Endometrium (tissue), 2 donors: ENCODE results near the gene PRDM7.
"Not testable (repeated sequence)": the region's sequence is repeated elsewhere in the genome, so short reads cannot be mapped to it uniquely, and the experiment has no call there.

Source experiments
- FAIRE-seq: peaks from 2 replicates; lab custom pipeline; 2012; peaks lifted over from hg19 to GRCh38; lab: Jason Lieb, UNC
- donor health status: control.
- donor health status: control.

PRDM7 gene

GRCh38 chr16:90072442-90073105 is 4.6 kb downstream of the PRDM7 start:
- FAIRE-seq, result no peak

DNA sequence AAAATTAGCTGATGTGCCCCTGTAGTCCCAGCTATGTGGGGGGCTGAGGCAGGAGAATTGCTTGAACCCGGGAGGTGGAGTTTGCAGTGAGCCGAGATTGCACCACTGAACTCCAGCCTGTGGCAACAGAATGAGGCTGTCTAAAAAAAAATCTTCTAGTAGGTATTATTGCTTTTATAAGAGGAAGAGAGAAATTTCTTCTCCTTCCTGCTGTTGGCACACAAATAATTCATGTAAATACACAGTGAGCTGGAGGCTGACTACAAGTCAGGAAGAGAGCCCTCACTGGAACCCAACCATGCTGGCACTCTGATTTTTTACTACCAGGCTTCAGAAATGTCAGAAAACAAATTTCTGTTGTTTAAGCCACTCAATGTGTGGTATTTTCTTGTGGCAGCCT is 6.7 kb downstream of the PRDM7 start:
- no peak for FAIRE-seq

GRCh38 chr16:90061437-90061836 is 15.7 kb downstream of the PRDM7 start:
- FAIRE-seq, result no peak

DNA sequence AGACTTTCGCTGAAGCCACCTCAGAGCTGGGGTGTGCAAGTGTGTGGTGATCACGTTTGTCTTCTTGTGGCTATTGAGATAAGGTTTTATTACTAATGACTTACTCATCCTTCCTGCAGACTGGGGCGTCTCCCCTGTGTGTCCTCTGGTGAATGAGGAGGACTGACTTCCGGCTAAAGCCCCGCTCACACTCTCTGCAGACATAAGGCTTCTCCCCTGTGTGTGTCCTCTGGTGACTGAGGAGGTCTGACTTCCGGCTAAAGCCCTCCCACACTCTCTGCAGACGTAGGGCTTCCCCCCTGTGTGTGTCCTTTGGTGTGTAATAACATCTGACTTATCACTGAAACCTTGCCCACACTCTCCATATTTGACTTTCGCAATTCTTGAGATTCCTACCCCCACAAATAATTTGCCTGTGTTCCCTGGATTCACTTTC is 19.4 kb downstream of the PRDM7 start:
- no peak for FAIRE-seq

DNA sequence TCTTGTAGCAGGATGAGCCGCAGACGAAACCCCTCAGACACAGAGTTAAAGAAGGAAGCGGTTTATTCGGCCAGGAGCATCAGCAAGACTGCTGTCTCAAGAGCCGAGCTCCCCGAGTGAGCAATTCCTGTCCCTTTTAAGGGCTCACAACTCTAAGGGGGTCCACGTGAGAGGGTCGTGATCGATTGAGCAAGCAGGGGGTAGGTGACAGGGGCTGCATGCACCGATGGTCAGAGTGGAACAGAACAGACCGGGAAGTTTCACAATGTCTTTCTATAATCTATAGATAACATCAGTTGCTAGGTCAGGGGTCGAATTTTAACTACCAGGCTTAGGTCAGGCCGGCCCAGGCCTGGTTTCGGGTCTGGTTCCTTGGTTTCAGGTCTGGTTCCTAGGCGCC is 20.6 kb downstream of the PRDM7 start:
- FAIRE-seq, result not testable (repeated sequence)

GRCh38 chr16:90055371-90055770 is 21.8 kb downstream of the PRDM7 start:
- no peak for FAIRE-seq

GRCh38 chr16:90054554-90054953 is 22.6 kb downstream of the PRDM7 start:
- no peak for FAIRE-seq

GRCh38 chr16:90053902-90054500 is 23.1 kb downstream of the PRDM7 start:
- no peak for FAIRE-seq

DNA sequence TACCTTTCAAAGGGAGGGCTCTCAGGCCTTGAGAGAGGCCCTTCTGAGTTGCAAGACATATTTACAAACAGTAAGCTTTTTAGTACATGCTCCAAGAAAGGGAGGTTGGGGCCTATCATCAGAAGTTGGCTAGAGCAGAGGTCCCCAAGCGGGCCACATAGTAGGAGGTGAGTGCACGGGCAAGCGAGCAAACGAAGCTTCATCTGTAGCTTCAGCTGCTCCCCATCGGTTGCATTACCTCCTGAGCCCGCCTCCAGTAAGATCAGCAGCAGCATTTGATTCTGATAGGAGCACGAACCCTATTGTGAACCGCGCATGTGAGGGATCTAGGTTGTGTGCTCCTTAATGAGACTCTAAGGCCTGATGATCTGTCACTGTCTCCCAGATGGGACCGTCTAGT is 26.2 kb downstream of the PRDM7 start:
- no peak for FAIRE-seq

GRCh38 chr16:90048737-90049330 is 28.3 kb downstream of the PRDM7 start:
- FAIRE-seq, result no peak

DNA sequence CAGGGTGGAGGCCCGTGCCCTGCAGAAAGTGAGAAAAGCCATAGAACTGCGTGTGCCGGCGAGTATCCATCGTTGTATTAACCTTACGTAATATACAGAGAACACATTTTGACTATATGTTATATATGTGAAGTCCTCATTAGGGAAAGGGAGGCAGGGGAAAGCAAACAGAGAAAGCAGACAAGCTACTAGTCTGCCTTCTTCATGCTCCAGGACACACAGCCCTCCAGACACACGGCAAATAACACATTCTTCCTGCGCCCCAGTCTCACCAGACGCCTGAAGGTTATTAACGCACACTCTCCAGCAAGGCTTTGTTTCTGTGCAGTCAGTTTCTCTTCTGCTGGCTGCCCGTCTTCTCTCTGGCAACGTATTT is 28.8 kb downstream of the PRDM7 start:
- FAIRE-seq, result no peak

DNA sequence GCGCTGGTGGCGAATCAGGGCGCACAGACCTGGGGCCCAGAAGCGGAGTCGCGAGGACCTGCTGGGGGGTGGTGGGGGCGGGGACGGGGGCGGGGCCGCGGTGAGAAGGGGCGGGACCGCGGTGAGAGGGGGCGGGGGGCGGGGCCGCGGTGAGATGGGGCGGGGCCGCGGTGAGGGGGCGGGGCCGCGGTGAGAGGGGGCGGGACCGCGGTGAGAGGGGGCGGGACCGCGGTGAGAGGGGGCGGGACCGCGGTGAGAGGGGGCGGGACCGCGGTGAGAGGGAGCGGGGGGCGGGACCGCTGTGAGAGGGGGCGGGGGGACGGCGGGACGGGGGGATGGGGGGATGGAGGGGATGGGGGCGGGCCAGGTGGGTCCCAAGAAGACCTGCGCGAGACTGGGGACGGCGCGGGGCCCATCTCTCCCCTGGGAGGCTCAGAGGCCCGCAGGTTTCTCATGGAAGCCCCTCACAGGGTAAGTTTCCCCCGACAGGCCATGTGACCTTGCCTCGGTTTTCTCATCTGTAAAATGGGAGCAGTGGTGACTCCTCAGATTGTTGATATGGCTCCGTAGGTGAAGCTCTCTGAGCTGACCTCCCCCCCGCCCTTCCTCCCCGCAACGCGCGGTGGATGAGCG is 29.3 kb downstream of the PRDM7 start:
- FAIRE-seq, result no peak

DNA sequence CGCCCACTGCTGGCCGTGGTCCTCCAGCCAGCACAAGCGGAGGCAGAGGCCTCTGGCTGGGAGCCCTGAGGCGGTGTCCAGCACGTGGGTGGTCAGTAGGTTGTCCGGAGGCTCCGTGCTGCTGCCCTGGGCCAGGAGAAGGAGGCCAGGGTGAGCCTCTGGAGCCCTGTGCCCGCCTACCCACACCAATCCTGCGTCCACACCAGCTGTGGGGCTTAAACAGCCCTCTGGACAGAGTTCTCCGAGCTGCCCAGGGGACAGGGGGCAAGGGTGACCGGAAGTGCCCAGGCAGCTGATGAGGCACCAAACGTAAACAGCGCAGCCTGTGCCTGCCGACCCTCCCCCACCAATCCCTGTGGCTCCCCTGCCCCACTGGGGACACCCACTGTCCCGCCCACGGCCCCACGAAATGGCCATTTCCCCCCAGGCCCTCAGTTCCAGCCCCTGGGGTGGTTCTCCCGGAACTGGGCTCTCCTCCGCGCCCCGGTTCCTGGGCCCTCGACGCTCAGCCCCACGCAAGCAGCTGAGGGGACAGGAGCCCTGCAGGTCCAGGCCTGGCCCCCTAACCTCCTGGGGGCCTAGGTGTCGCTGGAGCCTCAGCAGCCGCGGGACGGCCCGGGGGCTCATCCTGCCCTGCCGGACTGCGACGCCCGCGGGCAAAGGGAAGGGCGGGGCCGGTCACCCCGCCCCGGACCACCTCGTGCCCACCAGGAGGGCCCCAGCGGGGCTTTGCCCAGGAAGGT is 30.0 kb downstream of the PRDM7 start:
- FAIRE-seq, result no peak

DNA sequence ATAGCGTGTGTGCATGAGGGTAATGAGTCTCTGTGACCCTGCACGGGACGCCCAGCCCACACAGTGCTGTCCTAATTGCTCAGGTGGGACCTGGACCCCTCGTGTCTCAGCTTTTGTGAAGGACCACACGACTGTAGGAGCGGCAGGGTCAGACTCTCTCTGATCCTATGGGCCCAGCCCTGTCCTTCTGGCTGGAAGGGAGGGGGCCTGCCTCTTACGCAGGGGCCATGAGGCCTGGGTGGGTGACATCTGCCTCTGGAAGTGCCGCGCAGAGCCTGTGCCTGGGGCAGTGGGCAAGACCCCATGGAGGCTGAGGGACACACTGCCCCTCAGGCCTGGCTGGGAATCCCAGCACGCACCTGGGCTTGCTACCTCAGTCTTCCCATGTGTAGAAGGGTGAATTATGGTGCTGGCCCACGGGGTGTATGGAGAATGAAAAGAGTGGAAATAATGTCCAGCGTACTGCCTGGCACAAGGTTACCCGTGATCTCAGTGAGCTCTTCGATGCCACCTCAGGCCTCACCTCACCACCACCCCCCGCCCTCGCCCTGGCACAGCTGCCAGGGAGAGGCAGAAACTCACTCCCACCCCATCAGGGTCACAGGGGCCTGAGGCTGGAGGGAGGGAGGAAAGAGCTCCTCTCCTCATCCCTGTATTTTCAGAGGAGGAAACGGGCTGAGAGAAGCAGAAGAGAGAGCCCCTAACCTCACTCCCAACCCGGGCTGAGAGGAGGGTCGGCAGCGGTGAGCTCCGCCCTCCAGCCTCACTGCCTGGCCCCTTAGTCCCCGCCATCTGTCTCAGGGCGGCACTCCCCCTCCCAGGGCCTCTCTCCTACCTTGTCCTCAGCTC is 30.8 kb downstream of the PRDM7 start:
- FAIRE-seq, result no peak

DNA sequence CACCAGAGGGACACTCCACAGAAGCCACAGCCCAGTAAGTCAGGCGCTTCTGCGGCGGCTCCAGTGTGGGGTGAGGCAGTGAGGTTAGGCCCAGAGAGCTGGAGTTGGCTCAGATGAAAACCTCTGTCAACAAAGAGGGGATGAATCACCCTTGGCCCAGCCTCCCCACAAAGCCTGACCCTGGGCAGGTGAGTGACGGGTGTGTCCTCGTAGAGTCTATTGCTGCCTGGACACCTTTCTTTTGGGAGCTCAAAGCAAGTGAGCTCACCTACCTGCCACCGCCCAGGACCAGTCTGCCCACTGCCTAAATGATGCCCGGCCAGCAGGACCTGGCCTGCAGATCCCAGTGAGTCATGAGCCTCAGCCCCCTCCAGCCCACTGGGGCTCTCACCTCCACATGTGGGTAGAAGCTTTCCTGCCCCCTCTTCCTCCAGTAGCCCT is 33.0 kb downstream of the PRDM7 start:
- no peak for FAIRE-seq

GRCh38 chr16:90043526-90043925 is 33.6 kb downstream of the PRDM7 start:
- FAIRE-seq, result no peak

GRCh38 chr16:90042946-90043514 is 34.1 kb downstream of the PRDM7 start:
- no peak for FAIRE-seq

DNA sequence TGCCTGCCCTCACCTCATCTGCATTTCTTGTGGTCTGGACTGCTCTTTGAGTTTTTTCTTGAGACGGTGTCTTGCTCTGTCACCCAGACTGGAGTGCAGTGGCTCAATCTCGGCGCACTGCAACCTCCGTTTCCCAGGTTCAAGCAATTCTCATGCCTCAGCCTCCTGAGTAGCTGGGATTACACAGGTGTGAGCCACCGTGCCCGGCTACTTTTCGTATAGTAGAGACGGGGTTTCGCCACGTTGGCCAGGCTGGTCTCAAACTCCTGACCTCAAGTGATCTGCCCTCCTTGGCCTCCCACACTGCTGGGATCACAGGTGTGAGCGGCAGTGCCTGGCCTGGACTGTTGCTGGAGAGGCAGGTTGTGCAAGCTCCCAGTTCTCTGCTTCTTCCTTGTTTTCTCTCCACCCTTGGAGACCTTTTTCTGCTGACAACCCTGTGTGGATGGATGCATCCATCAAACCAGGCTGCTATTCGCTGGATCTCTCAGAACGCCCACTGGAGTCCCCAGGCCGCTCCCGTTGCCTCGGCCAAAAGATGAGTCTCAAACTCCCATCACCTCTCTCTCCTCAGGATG is 35.1 kb downstream of the PRDM7 start:
- no peak for FAIRE-seq

- FAIRE-seq, result no peak
Observed at GRCh38 chr16:90040152-90041023, 36.7 kb downstream of the PRDM7 start.

DNA sequence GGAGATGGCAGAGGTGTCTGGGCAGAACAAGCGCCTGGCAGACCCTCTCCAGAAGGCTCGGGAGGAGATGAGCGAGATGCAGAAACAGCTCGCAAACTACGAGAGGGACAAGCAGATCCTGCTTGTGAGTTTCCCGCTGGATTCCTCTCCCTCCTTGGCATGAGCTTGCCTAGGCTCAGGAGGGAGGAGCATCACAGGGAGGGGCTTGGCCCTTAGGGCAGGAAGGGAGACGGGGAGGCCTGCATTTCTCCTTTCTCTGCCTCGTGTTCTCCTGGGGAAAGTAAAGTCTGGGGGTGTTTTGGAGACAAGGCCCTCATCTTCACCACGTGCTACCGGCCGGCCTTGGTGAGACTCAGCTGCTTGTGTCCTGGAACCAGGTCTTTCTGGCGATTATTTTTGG is 39.9 kb downstream of the PRDM7 start:
- no peak for FAIRE-seq
